Stomach (tissue), 9 donors: Measurements from ENCODE around the gene WWC2. TPM values are rescaled to one million over a fixed set of nuclear protein-coding genes. Genes with fewer than 3 reads are reported as not detected.

Source experiments
- DNase-seq, 2 donors: peaks; one replicate each; pipeline versions ENCODE4 v3.0.0 to v3.0.0-alpha.2; 2013 to 2019
- H3K27ac ChIP-seq, 5 donors: fragments of 200-600 bp in 4 of 5; sonication (generic) in 4 of 5; one replicate each; pipeline ENCODE4 v1.5.1; 2013 to 2019; ENCODE audit warnings: mild to moderate bottlenecking in 1 of 5, moderate library complexity in 1 of 5
- H3K27me3 ChIP-seq, 3 donors: fragments of 200-600 bp; sonication (generic); one replicate each; pipeline ENCODE4 v1.5.1; 2017 to 2019; ENCODE audit warnings: mixed run types in 1 of 3
- H3K36me3 ChIP-seq, 4 donors: fragments of 200-600 bp; sonication (generic); 1 replicate in 3 of 4; 2 replicates in 1 of 4; pipeline ENCODE4 v1.5.1; 2016 to 2019
- H3K4me1 ChIP-seq, 4 donors: fragments of 200-600 bp; sonication (generic); one replicate each; pipeline ENCODE4 v1.5.1; 2016 to 2019
- H3K4me3 ChIP-seq, 4 donors: fragments of 200-600 bp; sonication (generic) in 3 of 4; one replicate each; pipeline ENCODE4 v1.5.1; 2016 to 2019; ENCODE audit warnings: mild to moderate bottlenecking in 1 of 4
- H3K9me3 ChIP-seq, 4 donors: fragments of 200-600 bp; sonication (generic); one replicate each; pipeline ENCODE4 v1.5.1; 2016 to 2019
- CTCF ChIP-seq, 7 experiments: fragments of 450-650 bp in 4 of 7; fragments of 200-600 bp in 3 of 7; sonication (generic) in 3 of 7; IDR thresholded peaks; one replicate each; pipeline ENCODE4 v1.5.1; 2016 to 2019; ENCODE audit warnings: antibody characterized with exemption in 7 of 7, control low read depth in 2 of 7, mild to moderate bottlenecking in 1 of 7
- EP300 ChIP-seq: sonication (generic); formaldehyde crosslinking; IDR thresholded peaks from one replicate; pipeline ENCODE4 v1.6.1; 2017; ENCODE audit warnings: antibody characterized with exemption
- POLR2A ChIP-seq, 4 donors: fragments of 450-650 bp; IDR thresholded peaks; one replicate each; pipeline ENCODE4 v1.6.1; 2016; ENCODE audit warnings: antibody characterized with exemption in 4 of 4, control low read depth in 2 of 4, mild to moderate bottlenecking in 1 of 4, moderate library complexity in 1 of 4
- POLR2AphosphoS5 ChIP-seq, 3 donors: sonication (generic); formaldehyde crosslinking; IDR thresholded peaks; one replicate each; pipeline ENCODE4 v1.6.1; 2016; ENCODE audit warnings: antibody characterized with exemption in 3 of 3
- WGBS, 5 donors: extraction: QIAGEN DNeasy Blood & Tissue Kit in 3 of 5; methylation state at CpG; one replicate each; pipeline versions ENCODE4 v1.1.5 to v1.1.7; 2013 to 2018; 5-methylcytosine and 5-hydroxymethylcytosine counted together
- intact Hi-C: fragments of 100-400 bp; cut with DNase I; formaldehyde crosslinking; loops from one replicate; pipeline ENCODE4 v1.15.1; 2023; ENCODE audit warnings: low total_unique reads
- polyA plus RNA-seq, 3 donors: library from polyadenylated mRNA; stranded (reverse); fragments of 200-250 nt; gene quantifications; one replicate each; pipeline ENCODE4 v1.2.3, GENCODE V29; 2013
- total RNA-seq, 5 donors: library from RNA; depleted of rRNA; stranded (reverse); fragments of >200 nt; gene quantifications; one replicate each; pipeline versions ENCODE4 v1.1.0 to v1.2.3, GENCODE V29; 2014 to 2016
- donor health status: healthy with polysubstance abuse.
- donor health status: Bipolar disorder and iron deficiency.
- donor health status: healthy.

Gene WWC2
- total and polyA plus RNA-seq, 8 donors: 2.6 to 59.1 (median 31.1) TPM

- peak in 1 of 2 donors; percentile 24 for DNase-seq
- H3K27me3 ChIP-seq: no peaks in the 10 kb centered on the region
- H3K27ac ChIP-seq: peak overlapping the region; percentile 11 to 53 (median 25)
- TF ChIP-seq EP300: no peak
- TF ChIP-seq POLR2AphosphoS5 (IDR thresholded peaks at IDR 0.05): no peak
- no peak for TF ChIP-seq CTCF (IDR thresholded peaks at IDR 0.05)
- TF ChIP-seq POLR2A (IDR thresholded peaks at IDR 0.05): no peak
- H3K4me1 ChIP-seq: peaks cover 8 to 27% (median 14%) of the 10 kb centered on the region in 4 donors
- intact Hi-C loops: no loop called here
- peaks cover 0 to 22% (median 11%) of the 10 kb centered on the region in 4 donors for H3K36me3 ChIP-seq
- 45 to 73% (median 59%) methylated on average over 14 to 15 of the region's 15 CpGs for WGBS, 5 donors
- peaks cover 0 to 8% (median 0%) of the 10 kb centered on the region in 4 donors for H3K9me3 ChIP-seq
- peak overlapping the region in 1 of 4 donors; percentile 1 for H3K4me3 ChIP-seq
Observed at GRCh38 chr4:183240581-183241321, 141.7 kb downstream of the WWC2 start.

DNA sequence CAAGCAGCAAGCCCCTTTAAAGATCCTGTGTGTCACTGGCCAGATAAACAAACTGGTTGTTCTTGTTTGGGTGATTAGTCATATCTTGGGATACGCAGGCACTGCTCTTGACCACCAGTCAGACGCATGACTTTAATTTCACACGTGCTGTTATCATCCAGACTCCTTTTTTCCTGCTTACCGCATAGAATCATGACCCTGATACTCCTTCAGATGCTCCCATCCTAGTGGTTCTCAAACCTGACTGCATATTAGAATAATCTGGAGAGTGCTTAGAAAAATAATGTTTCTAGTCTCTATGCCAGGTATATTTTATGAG lies 142.2 kb downstream of the WWC2 start:
- peaks cover 8 to 27% (median 14%) of the 10 kb centered on the region in 4 donors for H3K4me1 ChIP-seq
- WGBS, 5 donors: 26 to 49% (median 37%) methylated on average over 4 of the region's 4 CpGs
- peaks cover 0 to 6% (median 0%) of the 10 kb centered on the region in 4 donors for H3K9me3 ChIP-seq
- intact Hi-C loops: no loop called here
- no peaks in the 10 kb centered on the region for H3K27me3 ChIP-seq
- TF ChIP-seq POLR2AphosphoS5 (IDR thresholded peaks at IDR 0.05) (peak in 1 of 3 donors; percentile 43), POLR2A (IDR thresholded peaks at IDR 0.05) (no peak), CTCF (IDR thresholded peaks at IDR 0.05) (no peak), EP300 (no peak)
- H3K36me3 ChIP-seq: peaks cover 0 to 26% (median 13%) of the 10 kb centered on the region in 4 donors
- H3K27ac ChIP-seq: peak overlapping the region in 2 of 5 donors; percentile 11 to 49
- no peak overlapping the region for H3K4me3 ChIP-seq
- DNase-seq: peak in 1 of 2 donors; percentile 44

DNA sequence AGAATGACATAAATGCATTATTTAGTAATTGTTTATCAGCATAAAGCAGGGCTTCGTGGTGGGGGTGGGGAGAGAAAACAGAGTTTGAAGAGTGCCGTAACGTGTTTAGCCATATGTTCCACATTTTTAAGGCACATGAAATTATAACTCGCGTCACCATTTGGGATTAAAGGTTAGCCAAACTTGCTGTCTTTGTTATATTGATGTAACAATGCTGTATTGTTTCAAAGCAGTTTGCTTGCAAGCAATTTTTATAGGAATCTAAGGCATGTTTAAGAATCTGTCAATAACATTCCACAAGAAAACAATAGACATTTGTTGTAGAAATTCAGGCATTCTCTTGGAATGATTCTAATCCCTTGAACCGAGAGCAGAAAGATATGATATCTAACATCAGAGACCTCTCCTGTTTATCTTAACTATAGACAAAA lies 142.7 kb downstream of the WWC2 start:
- H3K27me3 ChIP-seq: no peaks in the 10 kb centered on the region
- DNase-seq: peak in 1 of 2 donors; percentile 24
- H3K4me3 ChIP-seq: no peak overlapping the region
- no peak overlapping the region for H3K27ac ChIP-seq
- peaks cover 0 to 26% (median 11%) of the 10 kb centered on the region in 4 donors for H3K36me3 ChIP-seq
- H3K9me3 ChIP-seq: peaks cover 0 to 2% (median 0%) of the 10 kb centered on the region in 4 donors
- WGBS, 5 donors: 22 to 42% (median 34%) methylated on average over 6 of the region's 6 CpGs
- TF ChIP-seq POLR2AphosphoS5 (IDR thresholded peaks at IDR 0.05): no peak
- no peak for TF ChIP-seq CTCF (IDR thresholded peaks at IDR 0.05)
- TF ChIP-seq EP300: no peak
- TF ChIP-seq POLR2A (IDR thresholded peaks at IDR 0.05): no peak
- intact Hi-C loops: no loop called here
- peaks cover 8 to 27% (median 14%) of the 10 kb centered on the region in 4 donors for H3K4me1 ChIP-seq

DNA sequence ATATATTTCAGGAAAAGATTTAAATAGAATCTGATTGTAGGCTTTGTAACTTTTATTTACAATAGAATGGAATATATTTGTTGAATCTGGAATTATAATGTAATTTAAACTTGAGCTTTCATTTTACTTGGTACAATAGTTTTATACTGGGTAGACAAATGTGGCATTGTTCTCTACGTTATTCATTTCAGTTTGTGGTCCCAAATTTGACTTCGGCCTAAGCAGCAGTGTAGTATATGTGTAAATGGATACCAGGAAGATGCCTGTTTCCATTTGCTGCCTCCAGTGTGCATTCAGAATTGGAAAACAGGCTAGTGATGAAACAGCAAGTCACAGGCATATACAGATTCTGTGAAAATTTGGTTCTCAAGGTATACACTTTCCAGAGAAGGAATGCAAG lies 143.2 kb downstream of the WWC2 start:
- Histone ChIP-seq H3K36me3 (peaks cover 0 to 26% (median 10%) of the 10 kb centered on the region in 4 donors), H3K27me3 (no peaks in the 10 kb centered on the region), H3K4me3 (no peak overlapping the region), H3K9me3 (no peaks in the 10 kb centered on the region), H3K4me1 (peaks cover 8 to 27% (median 14%) of the 10 kb centered on the region in 4 donors), H3K27ac (no peak overlapping the region)
- intact Hi-C loops: no loop called here
- no peak for DNase-seq
- WGBS, 5 donors: 67 to 85% (median 71%) methylated on average over 2 of the region's 2 CpGs
- TF ChIP-seq POLR2AphosphoS5 (IDR thresholded peaks at IDR 0.05) (no peak), EP300 (no peak), CTCF (IDR thresholded peaks at IDR 0.05) (no peak), POLR2A (IDR thresholded peaks at IDR 0.05) (no peak)
